ENCODE data around the gene EBNA1BP2.
"Not testable (repeated sequence)": the region's sequence is repeated elsewhere in the genome, so short reads cannot be mapped to it uniquely, and the experiment has no call there.

Gene EBNA1BP2

GRCh38 chr1:43119928-43120586, 52.0 kb downstream of the EBNA1BP2 start:
- not testable (repeated sequence) for H3K27ac Mint-ChIP-seq; H3K9me3 Mint-ChIP-seq (ENCODE audit: low read depth); H3K36me3 Mint-ChIP-seq; H3K4me1 Mint-ChIP-seq (ENCODE audit: low read depth)
- peaks cover 10% of the 10 kb centered on the region for H3K27me3 Mint-ChIP-seq
- peak overlapping the region; percentile 21 for H3K4me3 Mint-ChIP-seq
